ENCODE measurements around the gene TMED6. TPM values are rescaled to one million over a fixed set of nuclear protein-coding genes. Genes with fewer than 3 reads are reported as not detected.

TMED6 gene
- total RNA-seq, 3 donors from 2014 or later: 2.2 to 18.1 (median 2.3) TPM

DNA sequence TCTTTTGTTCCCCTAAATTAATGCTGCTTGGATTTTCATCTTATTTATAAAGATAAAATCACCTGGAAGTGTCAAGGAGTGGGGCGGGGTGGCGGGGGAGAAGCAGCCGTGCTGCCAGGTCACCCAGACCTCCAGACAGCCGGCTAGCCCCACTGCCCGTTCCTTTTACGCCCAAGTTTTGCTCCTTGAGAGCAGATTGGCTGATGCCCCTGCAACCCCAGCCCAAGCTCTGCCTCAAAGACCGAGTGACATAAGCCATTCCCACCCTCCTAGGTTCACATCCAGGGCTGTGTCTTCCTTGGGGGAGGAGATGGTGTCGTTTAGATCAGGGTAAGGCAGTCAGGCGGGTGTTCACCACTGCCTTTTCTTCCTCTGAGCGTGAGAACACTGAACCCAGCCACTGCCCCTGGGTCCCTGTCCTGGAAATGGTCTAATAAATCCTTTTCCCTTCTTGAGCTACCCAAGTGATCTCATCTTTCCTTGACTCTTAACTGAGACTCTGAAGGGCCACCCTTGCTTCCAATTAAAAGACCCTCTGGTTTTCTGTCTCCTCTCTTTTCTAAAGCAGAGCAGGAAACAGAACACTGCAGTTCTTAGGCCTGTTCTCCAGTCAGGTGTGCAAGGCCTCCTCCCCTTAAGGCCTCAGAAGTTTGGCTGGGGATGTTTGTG, 26.9 kb downstream of the TMED6 start:
- TF ChIP-seq, protein P1, sequence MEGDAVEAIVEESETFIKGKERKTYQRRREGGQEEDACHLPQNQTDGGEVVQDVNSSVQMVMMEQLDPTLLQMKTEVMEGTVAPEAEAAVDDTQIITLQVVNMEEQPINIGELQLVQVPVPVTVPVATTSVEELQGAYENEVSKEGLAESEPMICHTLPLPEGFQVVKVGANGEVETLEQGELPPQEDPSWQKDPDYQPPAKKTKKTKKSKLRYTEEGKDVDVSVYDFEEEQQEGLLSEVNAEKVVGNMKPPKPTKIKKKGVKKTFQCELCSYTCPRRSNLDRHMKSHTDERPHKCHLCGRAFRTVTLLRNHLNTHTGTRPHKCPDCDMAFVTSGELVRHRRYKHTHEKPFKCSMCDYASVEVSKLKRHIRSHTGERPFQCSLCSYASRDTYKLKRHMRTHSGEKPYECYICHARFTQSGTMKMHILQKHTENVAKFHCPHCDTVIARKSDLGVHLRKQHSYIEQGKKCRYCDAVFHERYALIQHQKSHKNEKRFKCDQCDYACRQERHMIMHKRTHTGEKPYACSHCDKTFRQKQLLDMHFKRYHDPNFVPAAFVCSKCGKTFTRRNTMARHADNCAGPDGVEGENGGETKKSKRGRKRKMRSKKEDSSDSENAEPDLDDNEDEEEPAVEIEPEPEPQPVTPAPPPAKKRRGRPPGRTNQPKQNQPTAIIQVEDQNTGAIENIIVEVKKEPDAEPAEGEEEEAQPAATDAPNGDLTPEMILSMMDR (IDR thresholded peaks at IDR 0.05): no peak
- H3K9me3 ChIP-seq: no peaks in the 10 kb centered on the region
- H3K4me1 ChIP-seq (ENCODE audit: low read depth): peaks cover 46% of the 10 kb centered on the region
- H3K36me3 ChIP-seq (ENCODE audit: low read depth): peaks cover 15% of the 10 kb centered on the region
- intact Hi-C loops (cut with DNase I, micrococcal nuclease): no loop called here
- no peak for ATAC-seq
- no peak overlapping the region for H3K4me3 ChIP-seq
- DNase-seq: no peak

DNA sequence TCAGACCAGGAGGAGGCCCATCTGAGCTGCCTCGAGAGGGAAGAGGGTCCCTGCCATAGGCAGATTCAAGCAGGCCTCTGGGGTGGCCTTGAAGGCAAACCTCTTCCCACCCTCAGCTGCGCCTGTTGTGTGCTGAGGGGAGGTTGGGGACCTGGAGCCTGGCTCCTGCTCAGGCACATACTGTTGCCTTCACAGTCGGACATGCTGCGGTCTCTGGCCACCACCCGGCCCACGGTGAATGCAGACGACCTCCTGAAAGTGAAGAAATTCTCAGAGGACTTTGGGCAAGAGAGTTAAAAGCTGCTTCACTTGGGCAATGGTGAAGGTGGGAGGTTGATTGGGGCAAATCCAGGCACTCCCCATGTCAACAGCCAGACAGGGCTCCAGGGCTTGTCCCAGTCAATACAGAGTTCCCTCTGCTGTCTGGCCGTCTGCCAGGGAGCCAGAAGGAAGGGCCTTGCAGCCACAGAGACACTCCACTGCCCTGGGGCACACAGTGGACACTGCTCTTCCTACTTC, 27.5 kb downstream of the TMED6 start:
- Histone ChIP-seq H3K4me1 (ENCODE audit: low read depth) (peaks cover 39% of the 10 kb centered on the region), H3K36me3 (ENCODE audit: low read depth) (peaks cover 15% of the 10 kb centered on the region), H3K9me3 (no peaks in the 10 kb centered on the region), H3K4me3 (no peak overlapping the region)
- ATAC-seq (peak; percentile 72), DNase-seq (peak; percentile 73 to 84 (median 76))
- TF ChIP-seq, protein P1 (IDR thresholded peaks at IDR 0.05): no peak
- intact Hi-C loops (cut with DNase I, micrococcal nuclease): no loop called here

DNA sequence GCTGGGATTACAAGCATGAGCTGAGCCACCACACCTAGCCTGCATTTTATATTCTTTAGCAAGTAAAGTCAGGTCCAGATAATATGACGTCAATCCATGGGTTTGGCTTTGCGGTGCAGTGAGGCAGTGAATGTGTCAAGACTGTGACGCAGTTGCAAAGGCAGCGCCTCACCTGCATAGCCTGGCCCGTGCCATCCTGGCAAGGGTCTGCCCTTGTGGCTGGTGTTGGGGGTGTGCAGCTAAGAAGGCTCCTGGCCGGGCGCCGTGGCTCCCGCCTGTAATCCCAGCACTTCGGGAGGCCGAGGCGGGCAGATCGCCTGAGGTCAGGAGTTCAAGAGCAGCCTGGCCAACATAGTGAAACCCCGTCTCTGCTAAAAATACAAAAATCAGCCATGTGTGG, 28.2 kb downstream of the TMED6 start:
- TF ChIP-seq, protein P1 (IDR thresholded peaks at IDR 0.05): no peak
- intact Hi-C loops (cut with DNase I, micrococcal nuclease): no loop called here
- Histone ChIP-seq H3K4me3 (no peak overlapping the region), H3K4me1 (ENCODE audit: low read depth) (peaks cover 33% of the 10 kb centered on the region), H3K9me3 (no peaks in the 10 kb centered on the region), H3K36me3 (ENCODE audit: low read depth) (peaks cover 20% of the 10 kb centered on the region)
- DNase-seq: peak in 1 of 3 donors; percentile 50
- ATAC-seq: no peak

DNA sequence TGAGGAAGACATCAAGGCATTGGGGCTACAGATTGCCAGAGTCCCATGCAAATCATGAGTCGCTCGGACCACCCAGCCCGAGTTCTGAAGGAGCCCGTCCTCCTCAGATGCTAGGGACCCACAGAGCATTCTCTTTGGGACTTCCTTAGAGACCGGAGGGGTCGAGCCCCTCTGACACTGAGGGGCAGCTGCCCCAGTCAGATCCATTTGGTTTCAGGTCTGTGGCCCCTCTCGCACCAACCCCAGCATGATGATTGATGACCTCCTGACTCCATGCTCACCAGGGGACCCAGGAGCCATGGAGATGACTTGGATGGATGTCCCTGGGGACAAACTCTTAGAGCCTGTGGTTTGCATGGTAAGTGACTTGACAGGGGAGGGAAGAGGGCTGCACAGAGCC, 29.2 kb downstream of the TMED6 start:
- DNase-seq (no peak), ATAC-seq (no peak)
- peaks cover 20% of the 10 kb centered on the region for H3K36me3 ChIP-seq (ENCODE audit: low read depth)
- H3K4me1 ChIP-seq (ENCODE audit: low read depth): peaks cover 23% of the 10 kb centered on the region
- intact Hi-C loops (cut with DNase I, micrococcal nuclease): no loop called here
- TF ChIP-seq, protein P1 (IDR thresholded peaks at IDR 0.05): no peak
- no peaks in the 10 kb centered on the region for H3K9me3 ChIP-seq
- no peak overlapping the region for H3K4me3 ChIP-seq

- Histone ChIP-seq H3K4me3 (no peak overlapping the region), H3K9me3 (no peaks in the 10 kb centered on the region), H3K36me3 (ENCODE audit: low read depth) (peaks cover 23% of the 10 kb centered on the region), H3K4me1 (ENCODE audit: low read depth) (peaks cover 15% of the 10 kb centered on the region)
- ATAC-seq (no peak), DNase-seq (no peak)
- intact Hi-C loops (cut with DNase I, micrococcal nuclease): no loop called here
- TF ChIP-seq, protein P1 (IDR thresholded peaks at IDR 0.05): no peak
These were observed 30.5 kb downstream of the TMED6 start for GRCh38 chr16:69321080-69321479.
